Measurements from ENCODE around the gene CEMIP. TPM values are rescaled to one million over a fixed set of nuclear protein-coding genes. Genes with fewer than 3 reads are reported as not detected.

CEMIP gene
- total RNA-seq, 2 experiments from 2014 or later: not detected

GRCh38 chr15:80893777-80894176 lies 114.6 kb downstream of the CEMIP start:
- CTCF ChIA-PET (ENCODE audit: unreplicated experiment): interaction anchor here (0.6 kb wide), 1 partner anchor 244 kb away, joined by 4 read pairs; no protein-coding TSS in a partner anchor
- Histone ChIP-seq H3K4me3 (ENCODE audit: low read depth, low read length, poor library complexity, severe bottlenecking) (no peak overlapping the region), H3K9me2 (ENCODE audit: insufficient read depth, low read length) (no peaks in the 10 kb centered on the region), H3K4me1 (ENCODE audit: insufficient read depth, low read length, poor library complexity, severe bottlenecking) (no peaks in the 10 kb centered on the region), H3K79me2 (ENCODE audit: insufficient read depth, low read depth, low read length) (no peaks in the 10 kb centered on the region), H4K20me1 (ENCODE audit: insufficient read depth, low read length) (no peaks in the 10 kb centered on the region), H2AFZ (ENCODE audit: low read length) (no peak overlapping the region), H3K9me3 (ENCODE audit: low read length) (peaks cover 4% of the 10 kb centered on the region; the same call in 1 of the 2 replicates), H3K27ac (ENCODE audit: low read depth, low read length, poor library complexity, severe bottlenecking) (no peak overlapping the region), H3K4me2 (ENCODE audit: low read length) (no peak overlapping the region), H3K36me3 (ENCODE audit: insufficient read depth, low read length) (no peaks in the 10 kb centered on the region)
- BruUV-seq (replicated peaks): no TSS peak
- no peak for DNase-seq (ENCODE audit: low spot score)
- intact Hi-C loops (cut with micrococcal nuclease; ENCODE audit: unreplicated experiment): no loop called here
- POLR2A ChIA-PET: interaction anchor here (0.6 to 0.9 kb wide), 2 partner anchors 234 to 243 kb away, joined by 3 to 4 read pairs; no protein-coding TSS in a partner anchor
- TF ChIP-seq, protein P1, sequence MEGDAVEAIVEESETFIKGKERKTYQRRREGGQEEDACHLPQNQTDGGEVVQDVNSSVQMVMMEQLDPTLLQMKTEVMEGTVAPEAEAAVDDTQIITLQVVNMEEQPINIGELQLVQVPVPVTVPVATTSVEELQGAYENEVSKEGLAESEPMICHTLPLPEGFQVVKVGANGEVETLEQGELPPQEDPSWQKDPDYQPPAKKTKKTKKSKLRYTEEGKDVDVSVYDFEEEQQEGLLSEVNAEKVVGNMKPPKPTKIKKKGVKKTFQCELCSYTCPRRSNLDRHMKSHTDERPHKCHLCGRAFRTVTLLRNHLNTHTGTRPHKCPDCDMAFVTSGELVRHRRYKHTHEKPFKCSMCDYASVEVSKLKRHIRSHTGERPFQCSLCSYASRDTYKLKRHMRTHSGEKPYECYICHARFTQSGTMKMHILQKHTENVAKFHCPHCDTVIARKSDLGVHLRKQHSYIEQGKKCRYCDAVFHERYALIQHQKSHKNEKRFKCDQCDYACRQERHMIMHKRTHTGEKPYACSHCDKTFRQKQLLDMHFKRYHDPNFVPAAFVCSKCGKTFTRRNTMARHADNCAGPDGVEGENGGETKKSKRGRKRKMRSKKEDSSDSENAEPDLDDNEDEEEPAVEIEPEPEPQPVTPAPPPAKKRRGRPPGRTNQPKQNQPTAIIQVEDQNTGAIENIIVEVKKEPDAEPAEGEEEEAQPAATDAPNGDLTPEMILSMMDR (conservative IDR thresholded peaks at IDR 0.05; ENCODE audit: low read length): no peak
- no peak for TF ChIP-seq EZH2phosphoT487 (IDR thresholded peaks at IDR 0.05; ENCODE audit: borderline replicate concordance, low read depth, low read length)

GRCh38 chr15:80895091-80895490 lies 115.9 kb downstream of the CEMIP start:
- CTCF ChIA-PET (ENCODE audit: unreplicated experiment): no interaction called here
- Histone ChIP-seq H2AFZ (ENCODE audit: low read length) (no peak overlapping the region), H3K27ac (ENCODE audit: low read depth, low read length, poor library complexity, severe bottlenecking) (no peak overlapping the region), H3K9me2 (ENCODE audit: insufficient read depth, low read length) (no peaks in the 10 kb centered on the region), H4K20me1 (ENCODE audit: insufficient read depth, low read length) (no peaks in the 10 kb centered on the region), H3K4me3 (ENCODE audit: low read depth, low read length, poor library complexity, severe bottlenecking) (no peak overlapping the region), H3K9me3 (ENCODE audit: low read length) (peaks cover 4% of the 10 kb centered on the region; the same call in 1 of the 2 replicates), H3K36me3 (ENCODE audit: insufficient read depth, low read length) (no peaks in the 10 kb centered on the region), H3K4me2 (ENCODE audit: low read length) (no peak overlapping the region), H3K4me1 (ENCODE audit: insufficient read depth, low read length, poor library complexity, severe bottlenecking) (no peaks in the 10 kb centered on the region), H3K79me2 (ENCODE audit: insufficient read depth, low read depth, low read length) (no peaks in the 10 kb centered on the region)
- POLR2A ChIA-PET: no interaction called here
- intact Hi-C loops (cut with micrococcal nuclease; ENCODE audit: unreplicated experiment): no loop called here
- no peak for TF ChIP-seq EZH2phosphoT487 (IDR thresholded peaks at IDR 0.05; ENCODE audit: borderline replicate concordance, low read depth, low read length)
- TF ChIP-seq, protein P1 (conservative IDR thresholded peaks at IDR 0.05; ENCODE audit: low read length): no peak
- no peak for DNase-seq (ENCODE audit: low spot score)
- no TSS peak for BruUV-seq (replicated peaks)

DNA sequence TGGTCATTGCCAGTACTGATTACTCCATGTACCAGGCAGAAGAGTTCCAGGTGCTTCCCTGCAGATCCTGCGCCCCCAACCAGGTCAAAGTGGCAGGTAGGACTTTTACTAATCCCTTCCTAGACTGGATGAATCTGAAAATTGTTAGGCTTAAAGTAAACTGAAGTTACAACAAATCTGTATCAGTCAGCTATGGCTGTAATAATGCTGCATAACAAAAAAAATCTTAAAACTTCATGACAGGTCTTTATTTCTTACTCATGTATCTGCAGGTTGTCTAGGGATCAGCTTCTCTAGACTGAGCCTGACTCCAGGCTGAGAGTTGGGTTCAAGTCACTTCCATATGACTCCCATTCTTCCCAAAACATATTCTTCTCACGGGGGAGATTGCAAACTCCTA lies 116.8 kb downstream of the CEMIP start:
- TF ChIP-seq, protein P1 (conservative IDR thresholded peaks at IDR 0.05; ENCODE audit: low read length): no peak
- no peak for TF ChIP-seq EZH2phosphoT487 (IDR thresholded peaks at IDR 0.05; ENCODE audit: borderline replicate concordance, low read depth, low read length)
- H3K79me2 ChIP-seq (ENCODE audit: insufficient read depth, low read depth, low read length): no peaks in the 10 kb centered on the region
- no peak overlapping the region for H3K4me3 ChIP-seq (ENCODE audit: low read depth, low read length, poor library complexity, severe bottlenecking)
- H3K4me1 ChIP-seq (ENCODE audit: insufficient read depth, low read length, poor library complexity, severe bottlenecking): no peaks in the 10 kb centered on the region
- peaks cover 4% of the 10 kb centered on the region; the same call in 1 of the 2 replicates for H3K9me3 ChIP-seq (ENCODE audit: low read length)
- no TSS peak for BruUV-seq (replicated peaks)
- intact Hi-C loops (cut with micrococcal nuclease; ENCODE audit: unreplicated experiment): no loop called here
- H3K4me2 ChIP-seq (ENCODE audit: low read length): no peak overlapping the region
- no peaks in the 10 kb centered on the region for H3K9me2 ChIP-seq (ENCODE audit: insufficient read depth, low read length)
- no peaks in the 10 kb centered on the region for H3K36me3 ChIP-seq (ENCODE audit: insufficient read depth, low read length)
- ChIA-PET POLR2A (no interaction called here), CTCF (ENCODE audit: unreplicated experiment) (no interaction called here)
- no peaks in the 10 kb centered on the region for H4K20me1 ChIP-seq (ENCODE audit: insufficient read depth, low read length)
- H2AFZ ChIP-seq (ENCODE audit: low read length): no peak overlapping the region
- no peak for DNase-seq (ENCODE audit: low spot score)
- H3K27ac ChIP-seq (ENCODE audit: low read depth, low read length, poor library complexity, severe bottlenecking): no peak overlapping the region

Data from OCI-LY7 (cell line).